HuH-7 (cell line): Measurements from ENCODE around the gene SPA17.

ENCODE experiments used
- DNase-seq: peaks from one replicate; pipeline ENCODE4 v3.0.0; 2011; ENCODE audit warnings: low spot score

Gene SPA17

GRCh38 chr11:124724979-124725718 is 51.4 kb downstream of the SPA17 start:
- DNase-seq, result peak; percentile 78

GRCh38 chr11:124725719-124726105 is 52.0 kb downstream of the SPA17 start:
- no peak for DNase-seq

- no peak for DNase-seq
These were observed 53.8 kb downstream of the SPA17 start for GRCh38 chr11:124727474-124727873.

DNA sequence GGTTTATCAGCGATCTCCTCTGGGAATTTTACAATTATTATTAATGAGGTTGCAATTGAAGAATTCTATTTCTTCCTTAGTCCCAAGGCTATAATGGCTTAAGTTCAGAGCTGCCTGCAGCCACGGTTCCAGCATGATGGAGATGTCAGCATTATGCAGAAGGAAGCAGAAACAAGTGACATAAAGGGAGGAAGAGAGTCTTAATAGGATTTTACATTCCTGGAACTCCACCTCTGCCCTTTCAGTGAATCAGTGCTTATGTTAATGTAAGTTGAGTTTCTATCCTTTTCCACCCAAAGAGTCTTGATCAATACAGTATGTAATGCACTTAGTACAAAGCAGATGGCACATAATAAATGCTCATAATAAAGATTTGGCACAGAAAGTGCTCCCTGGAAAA is 54.4 kb downstream of the SPA17 start:
- no peak for DNase-seq

- DNase-seq, result no peak
These were observed 55.9 kb downstream of the SPA17 start for GRCh38 chr11:124729571-124729970.

- no peak for DNase-seq
These were observed 58.5 kb downstream of the SPA17 start for GRCh38 chr11:124732230-124732629.

GRCh38 chr11:124736736-124737135 is 63.0 kb downstream of the SPA17 start:
- no peak for DNase-seq

GRCh38 chr11:124737638-124738305 is 64.1 kb downstream of the SPA17 start:
- DNase-seq, result no peak

DNA sequence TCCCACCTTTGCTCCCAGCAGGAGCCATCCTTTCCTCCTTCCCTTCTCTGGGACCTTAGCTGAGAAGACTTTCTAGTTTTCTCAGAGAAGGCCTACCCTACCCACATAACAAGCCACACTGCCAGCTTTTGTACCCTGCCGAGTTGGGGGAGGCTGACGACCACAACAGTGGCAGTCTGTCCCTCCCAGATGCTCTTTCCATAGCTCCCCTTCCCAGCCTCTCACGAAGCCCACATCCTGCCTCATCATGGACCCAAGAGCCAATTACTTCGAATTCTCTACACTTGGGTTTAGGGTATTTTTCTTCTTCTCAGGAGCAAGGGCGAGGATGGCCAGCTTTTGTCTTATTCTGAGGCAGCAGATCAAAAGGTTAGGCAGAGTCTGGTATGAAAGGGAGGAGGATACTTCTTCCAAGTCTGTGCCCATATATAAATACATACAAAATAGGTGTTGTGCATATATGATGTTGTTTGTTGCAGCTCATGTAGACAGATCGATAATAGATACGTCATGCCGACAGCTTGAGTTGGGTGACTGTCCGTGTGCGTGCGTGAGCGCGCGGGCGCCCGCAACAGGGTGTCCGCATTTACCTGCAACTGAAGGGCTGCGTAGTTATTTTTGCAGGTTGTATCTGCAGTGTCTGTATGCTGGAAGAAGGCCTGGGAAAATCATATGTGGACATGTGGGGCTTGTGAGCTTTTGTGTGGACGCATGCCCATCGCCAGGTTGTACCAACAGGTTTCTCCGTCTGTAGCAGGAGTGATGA is 65.2 kb downstream of the SPA17 start:
- DNase-seq, result no peak

GRCh38 chr11:124739479-124740276 is 66.0 kb downstream of the SPA17 start, which contains the start of gene NRGN:
Gene NRGN, plus strand, starts transcription at chr11:124739942. Its CDS starts 143 bp downstream, at chr11:124740085.
- DNase-seq, result peak; percentile 98

DNA sequence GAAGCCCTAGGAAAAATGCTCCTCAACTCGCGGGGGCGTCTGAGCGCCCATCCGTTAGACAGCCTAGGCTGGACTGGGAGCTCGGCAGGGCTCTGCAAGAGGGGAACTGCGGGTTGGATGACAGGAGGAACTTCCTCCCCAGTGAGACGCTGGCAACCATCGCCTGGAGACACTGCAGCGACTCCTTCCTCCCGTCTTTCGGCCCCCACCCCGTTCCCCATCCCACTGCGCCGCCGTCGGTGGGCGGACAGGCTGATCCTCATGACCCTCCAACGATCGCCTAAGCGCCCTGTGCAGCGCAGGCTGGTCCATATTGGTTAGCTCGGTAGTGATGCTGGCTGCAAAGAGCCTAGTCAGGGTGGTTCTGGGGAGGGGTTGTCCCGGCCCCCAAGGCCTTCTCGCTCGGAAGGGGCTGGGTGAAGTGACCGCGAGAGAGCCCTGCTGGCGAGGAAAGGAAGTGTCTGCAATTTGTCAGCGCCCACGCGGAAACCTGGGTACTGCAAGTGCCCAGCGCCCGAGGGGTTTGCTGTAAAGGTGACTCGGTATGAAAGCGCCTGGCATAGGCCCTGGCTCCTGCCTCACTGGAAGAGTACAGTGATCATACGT is 66.7 kb downstream of the SPA17 start:
- no peak for DNase-seq

GRCh38 chr11:124742555-124742954 is 68.9 kb downstream of the SPA17 start:
- DNase-seq, result no peak

- DNase-seq, result no peak
These were observed 69.3 kb downstream of the SPA17 start for GRCh38 chr11:124743050-124743449.

DNA sequence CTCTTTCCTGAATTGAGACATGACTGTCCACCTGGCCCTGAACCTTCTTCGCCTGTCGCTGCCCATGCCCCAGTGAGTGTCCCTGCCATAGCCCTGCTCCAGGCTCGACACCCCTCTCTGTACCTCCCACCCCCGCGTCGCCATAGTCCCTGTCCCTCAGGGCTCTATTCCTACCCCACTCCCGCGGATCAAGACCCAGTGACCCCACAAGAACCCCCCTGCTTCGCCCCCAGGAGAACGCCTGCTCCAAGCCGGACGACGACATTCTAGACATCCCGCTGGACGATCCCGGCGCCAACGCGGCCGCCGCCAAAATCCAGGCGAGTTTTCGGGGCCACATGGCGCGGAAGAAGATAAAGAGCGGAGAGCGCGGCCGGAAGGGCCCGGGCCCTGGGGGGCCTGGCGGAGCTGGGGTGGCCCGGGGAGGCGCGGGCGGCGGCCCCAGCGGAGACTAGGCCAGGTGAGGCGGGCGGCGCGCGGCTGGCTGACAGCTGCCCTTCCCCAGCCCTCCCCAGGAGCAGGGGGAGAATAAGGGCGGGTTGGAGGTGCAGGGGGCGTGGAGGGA is 71.6 kb downstream of the SPA17 start:
- no peak for DNase-seq

- DNase-seq, result peak; percentile 90
These were observed 72.3 kb downstream of the SPA17 start for GRCh38 chr11:124745835-124746620.

- peak; percentile 94 for DNase-seq
These were observed 73.0 kb downstream of the SPA17 start for GRCh38 chr11:124746621-124747243.
